GM21576 (cell line): ENCODE results near the gene F2RL2.

ENCODE experiments used
- ATAC-seq: cut with Tn5 transposase; IDR thresholded peaks from one replicate; pipeline ENCODE4 v1.9.1; 2021; ENCODE audit warnings: mild to moderate bottlenecking, moderate library complexity; ENCODE audit not compliant: unreplicated experiment

The F2RL2 gene

DNA sequence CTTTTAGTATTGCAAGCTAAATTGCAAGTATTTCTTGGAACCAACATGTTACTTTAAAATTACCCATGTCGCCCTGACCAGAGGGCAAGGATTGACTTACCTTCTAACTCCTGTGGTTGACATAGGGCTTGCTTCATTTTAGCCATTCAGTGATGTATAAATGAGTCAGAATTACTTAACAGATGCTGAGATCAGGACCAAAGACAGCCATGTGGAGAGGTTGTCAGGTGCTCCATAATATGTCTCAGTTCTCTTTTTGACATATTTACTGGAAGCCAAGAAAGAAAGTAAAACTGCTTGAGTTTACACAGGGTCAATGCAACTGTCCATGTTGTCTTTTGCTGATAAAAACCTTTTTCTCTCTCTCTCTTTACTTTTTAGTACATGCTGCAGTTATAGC, 33.2 kb downstream of the F2RL2 start:
- peak; percentile 98 for ATAC-seq

DNA sequence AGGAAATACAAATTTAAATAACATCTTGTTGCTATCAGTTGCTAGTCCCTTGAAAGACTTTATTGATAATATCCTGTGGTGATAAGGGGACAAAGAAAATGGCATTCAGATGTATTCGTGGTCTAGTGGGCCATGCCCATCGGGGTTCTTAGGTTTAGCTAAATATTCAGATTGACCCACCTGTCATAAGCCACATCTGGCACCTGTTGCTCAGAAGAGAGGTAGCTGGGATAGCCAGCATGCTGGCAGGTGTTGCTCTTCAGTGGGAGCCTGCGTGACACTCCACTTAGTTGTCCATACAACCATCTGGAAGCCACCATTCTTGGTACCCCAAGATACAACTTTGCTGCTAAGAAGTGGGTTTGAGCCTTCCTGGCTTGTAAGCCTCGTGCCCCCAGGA, 36.7 kb downstream of the F2RL2 start:
- no peak for ATAC-seq

GRCh38 chr5:76585783-76586217, 37.4 kb downstream of the F2RL2 start:
- ATAC-seq, result no peak

DNA sequence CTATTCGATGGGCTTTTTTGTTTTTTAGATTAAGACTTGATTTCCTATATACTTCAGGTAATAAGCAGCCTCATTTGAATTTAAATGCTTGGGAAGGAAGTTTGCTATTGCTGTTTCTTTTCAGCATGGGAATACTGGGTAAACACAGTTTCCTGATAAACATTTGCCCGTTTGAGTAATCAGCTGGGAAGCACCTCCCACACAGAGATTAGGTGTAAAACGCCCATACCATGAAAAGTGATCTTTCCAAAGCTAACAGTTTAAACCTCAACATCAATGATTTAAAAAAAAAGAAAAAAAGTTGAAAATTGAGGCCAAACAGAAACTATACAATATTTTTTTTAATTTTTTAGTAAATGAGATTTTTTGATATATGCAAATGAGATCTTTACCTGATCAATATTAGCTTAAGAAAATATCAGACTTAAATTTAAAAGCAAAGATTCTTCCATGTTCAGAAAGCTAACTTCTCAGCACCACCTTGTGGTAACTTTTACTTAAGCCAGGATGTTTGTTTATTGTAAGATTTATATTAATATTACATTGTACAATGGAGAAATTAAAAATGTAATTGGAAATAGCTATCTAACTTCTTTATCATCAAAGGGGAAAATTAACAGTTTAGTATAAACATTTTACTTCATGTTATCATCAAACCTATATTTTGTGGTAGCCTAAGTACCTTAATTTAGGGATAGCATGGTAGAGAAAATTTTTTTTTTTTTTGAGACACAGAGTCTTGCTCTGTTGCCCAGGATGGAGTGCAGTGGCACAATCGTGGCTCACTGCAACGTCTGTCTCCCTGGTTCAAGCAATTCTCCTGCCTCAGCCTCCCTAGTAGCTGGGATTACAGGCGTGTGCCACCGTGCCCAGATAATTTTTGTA, 39.8 kb downstream of the F2RL2 start:
- no peak for ATAC-seq

DNA sequence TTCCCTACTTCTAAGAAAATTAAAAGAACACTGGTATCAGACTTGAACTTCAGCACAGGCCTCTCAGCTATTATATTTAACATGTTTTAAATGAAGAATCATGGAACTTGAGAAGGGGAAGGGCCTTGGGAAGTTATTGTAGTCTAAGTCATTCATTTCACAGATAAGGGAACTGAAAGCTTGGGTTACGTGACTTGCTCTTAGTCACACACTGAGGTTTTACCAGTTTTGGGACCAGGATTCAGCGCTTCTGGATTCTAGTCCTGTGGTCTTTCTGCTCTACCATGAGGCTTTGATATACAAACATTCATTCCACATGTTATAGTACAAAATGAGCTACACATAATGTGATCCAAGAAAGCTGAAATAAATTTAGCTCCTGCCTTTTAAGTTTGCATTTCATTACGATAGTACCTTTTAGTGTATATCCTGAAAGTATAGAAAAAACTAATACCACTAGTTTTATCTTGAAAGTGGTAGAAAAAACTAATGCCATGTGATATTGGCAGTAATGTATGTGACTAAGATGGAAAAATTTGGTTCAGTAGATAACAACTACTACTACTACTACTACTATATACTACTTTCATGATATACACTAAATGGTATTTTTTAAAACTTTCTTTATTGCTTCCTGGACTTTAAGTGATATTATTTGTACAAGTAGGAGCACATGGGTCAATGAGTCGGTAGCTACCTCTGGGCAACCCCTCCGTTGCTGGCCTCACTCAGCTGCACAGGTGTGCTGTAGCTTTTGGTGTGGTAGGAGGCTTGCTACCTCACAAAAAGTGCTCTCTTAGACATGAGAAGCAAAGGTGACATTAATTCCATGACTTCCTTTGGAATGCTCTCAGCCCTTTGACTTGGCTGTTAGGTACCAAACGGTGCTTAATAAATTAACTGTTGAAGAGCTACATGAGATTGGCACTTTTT, 40.7 kb downstream of the F2RL2 start:
- ATAC-seq, result peak; percentile 91

DNA sequence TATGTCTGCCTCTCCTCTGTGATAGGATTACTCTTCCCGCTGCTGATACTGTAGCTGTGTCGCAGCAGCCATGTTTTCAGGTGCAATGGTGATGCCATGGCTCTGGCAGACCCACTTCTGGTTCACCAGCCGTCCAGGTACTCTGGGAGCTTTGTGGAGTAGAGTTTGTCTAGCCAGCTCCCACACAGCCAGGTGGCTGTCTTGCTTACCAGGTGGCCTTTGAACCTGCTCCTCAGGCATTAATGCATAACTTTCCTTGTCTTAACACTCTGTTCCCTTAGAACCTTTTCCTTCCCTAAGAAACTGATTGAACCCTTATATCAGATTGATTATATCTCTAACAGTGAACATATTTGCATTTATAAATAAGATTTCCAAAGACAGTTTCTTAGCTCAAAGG, 42.2 kb downstream of the F2RL2 start:
- ATAC-seq, result no peak

- no peak for ATAC-seq
These were observed 43.9 kb downstream of the F2RL2 start for GRCh38 chr5:76579166-76579937.

- no peak for ATAC-seq
These were observed 46.2 kb downstream of the F2RL2 start for GRCh38 chr5:76576996-76577395.

GRCh38 chr5:76576450-76576849, 46.8 kb downstream of the F2RL2 start:
- ATAC-seq, result no peak

DNA sequence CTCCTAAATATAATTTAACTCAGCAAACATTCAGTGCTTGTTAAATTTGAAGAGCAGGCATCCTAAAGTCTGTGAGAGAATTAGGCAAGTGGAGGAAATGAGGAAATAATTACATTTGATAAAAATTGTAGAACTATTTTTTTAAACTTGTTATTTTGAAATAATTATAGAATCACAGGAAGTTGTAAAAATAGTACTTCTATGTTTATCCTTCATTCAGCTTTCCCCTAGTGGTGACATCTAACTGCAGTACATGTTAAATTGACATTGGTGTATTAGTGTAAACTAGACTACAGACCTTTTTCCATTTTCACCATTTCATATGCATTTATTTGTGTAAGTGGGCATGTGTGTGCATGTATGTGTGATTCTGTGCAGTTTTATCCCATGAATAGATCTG, 51.6 kb downstream of the F2RL2 start:
- no peak for ATAC-seq

GRCh38 chr5:76570153-76570552, 53.0 kb downstream of the F2RL2 start:
- ATAC-seq, result no peak
